ENCODE data around the gene DNAJA3.

The DNAJA3 gene

DNA sequence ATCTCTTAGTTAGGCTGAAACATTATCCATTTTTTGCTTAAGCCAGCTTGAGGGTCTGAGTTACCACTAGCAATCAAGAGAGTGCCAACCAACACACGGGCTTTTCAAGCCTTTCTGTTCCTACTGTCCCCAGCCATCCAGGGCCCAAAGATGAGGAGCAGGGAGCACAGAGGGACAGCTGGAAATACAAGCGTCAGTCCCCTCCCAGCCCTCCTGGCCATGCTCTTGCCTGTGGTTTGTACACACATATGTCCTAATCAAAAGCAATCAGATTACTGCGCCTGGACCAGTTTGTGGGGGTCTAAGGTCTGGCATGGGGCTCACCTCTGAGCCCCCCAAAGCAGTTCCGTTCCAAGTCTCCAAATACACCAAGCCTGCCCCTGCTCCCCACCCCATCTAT, 12.8 kb upstream of the DNAJA3 start:
- no peak overlapping the region for H2AFZ ChIP-seq (ENCODE audit: insufficient read depth, low read length, poor library complexity)
- no peak overlapping the region for H4K8ac ChIP-seq (ENCODE audit: low read depth, low read length)

DNA sequence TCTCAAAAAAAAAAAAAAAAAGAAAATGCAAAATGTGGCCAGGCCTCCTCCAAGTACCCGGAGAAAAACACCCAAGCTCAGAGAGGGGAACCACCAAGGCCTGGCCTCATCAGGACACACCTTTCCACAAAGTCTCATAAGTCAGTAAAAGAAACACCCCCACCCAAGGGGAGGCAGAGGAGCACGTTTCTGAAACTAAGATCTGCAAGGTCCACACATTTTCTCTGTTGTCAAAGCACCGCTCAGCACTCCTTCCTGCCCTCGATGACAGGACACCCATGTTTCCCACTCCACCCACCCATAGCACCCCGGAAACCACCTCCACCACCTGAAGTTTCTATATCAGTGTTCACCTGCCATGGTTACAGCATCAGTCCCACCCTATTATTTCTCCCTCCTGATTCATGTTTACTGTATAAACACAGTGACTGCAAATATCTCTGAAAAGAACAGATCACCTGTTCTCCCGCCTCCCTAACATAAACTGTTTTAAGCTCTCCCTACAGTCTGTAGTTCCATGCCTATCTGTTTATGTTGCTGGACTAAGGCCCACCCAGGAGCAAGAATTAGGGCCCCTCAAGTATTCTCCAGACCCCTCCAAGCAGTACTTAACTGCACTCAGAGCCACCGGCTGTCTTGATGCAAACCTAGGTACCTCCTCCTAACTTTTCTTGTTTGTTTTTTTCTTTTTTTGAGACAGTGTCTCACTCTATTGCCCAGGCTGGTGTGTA, 11.3 kb upstream of the DNAJA3 start:
- no peak overlapping the region for H3K27ac ChIP-seq (ENCODE audit: low read depth, low read length)
- H3K4me3 ChIP-seq (ENCODE audit: low read depth, low read length) = no peak overlapping the region
- no peaks in the 10 kb centered on the region for H3K9me3 ChIP-seq (ENCODE audit: insufficient read depth, low read depth, low read length)
- DNase-seq = no peak
- no peak overlapping the region for H2BK120ac ChIP-seq (ENCODE audit: insufficient read depth, low read length, poor library complexity)
- H3K4me2 ChIP-seq (ENCODE audit: low read length) = no peak overlapping the region
- H3K9ac ChIP-seq (ENCODE audit: low read length) = no peak overlapping the region
- H4K8ac ChIP-seq (ENCODE audit: low read depth, low read length) = no peak overlapping the region
- peaks cover 0 to 3% of the 10 kb centered on the region in 2 experiments for H3K4me1 ChIP-seq (ENCODE audit: control insufficient read depth in 1 of 2, insufficient read depth in 2 of 2, low read length in 2 of 2)
- no peak overlapping the region for H3K4ac ChIP-seq (ENCODE audit: low read depth, low read length)
- H3K36me3 ChIP-seq (ENCODE audit: control insufficient read depth in 1 of 2, insufficient read depth in 2 of 2, low read length in 2 of 2) = peaks cover 11 to 14% of the 10 kb centered on the region in 2 experiments
- H3K23ac ChIP-seq (ENCODE audit: low read length) = no peak overlapping the region
- H2BK5ac ChIP-seq (ENCODE audit: low read depth, low read length, poor library complexity) = no peak overlapping the region
- no peak overlapping the region for H2AK5ac ChIP-seq (ENCODE audit: low read length)
- H3K79me2 ChIP-seq (ENCODE audit: control insufficient read depth, insufficient read depth, low read length, poor library complexity) = peaks cover 4% of the 10 kb centered on the region
- H2AFZ ChIP-seq (ENCODE audit: insufficient read depth, low read length, poor library complexity) = no peak overlapping the region
- no peaks in the 10 kb centered on the region for H3K27me3 ChIP-seq (ENCODE audit: insufficient read depth, low read length)
- WGBS (ENCODE audit: extremely low coverage, insufficient coverage, insufficient read length) = no CpG with 5 or more reads among the region's 7 CpGs
- H3K14ac ChIP-seq (ENCODE audit: low read length) = no peak overlapping the region
- no peak overlapping the region for H4K12ac ChIP-seq (ENCODE audit: low read depth, low read length)
- H2BK12ac ChIP-seq (ENCODE audit: low read length) = no peak overlapping the region
- H3K79me1 ChIP-seq (ENCODE audit: low read length) = peaks cover 4% of the 10 kb centered on the region
- H4K91ac ChIP-seq (ENCODE audit: low read depth, low read length) = no peak overlapping the region
- H3K18ac ChIP-seq (ENCODE audit: low read length) = no peak overlapping the region

More for the DNA sequence above, 12.8 kb upstream of the DNAJA3 start:
- no peak overlapping the region for H2BK5ac ChIP-seq (ENCODE audit: low read depth, low read length, poor library complexity)
- DNase-seq = no peak
- no peak overlapping the region for H3K4me3 ChIP-seq (ENCODE audit: low read depth, low read length)
- no peak overlapping the region for H3K14ac ChIP-seq (ENCODE audit: low read length)
- H3K23ac ChIP-seq (ENCODE audit: low read length) = no peak overlapping the region
- H2BK12ac ChIP-seq (ENCODE audit: low read length) = no peak overlapping the region
- no peaks in the 10 kb centered on the region for H3K9me3 ChIP-seq (ENCODE audit: insufficient read depth, low read depth, low read length)
- H3K4me2 ChIP-seq (ENCODE audit: low read length) = no peak overlapping the region
- no peak overlapping the region for H2BK120ac ChIP-seq (ENCODE audit: insufficient read depth, low read length, poor library complexity)
- H2AK5ac ChIP-seq (ENCODE audit: low read length) = no peak overlapping the region
- H3K79me1 ChIP-seq (ENCODE audit: low read length) = peaks cover 4% of the 10 kb centered on the region
- no peak overlapping the region for H3K4ac ChIP-seq (ENCODE audit: low read depth, low read length)
- H4K12ac ChIP-seq (ENCODE audit: low read depth, low read length) = no peak overlapping the region
- WGBS (ENCODE audit: extremely low coverage, insufficient coverage, insufficient read length) = no CpG with 5 or more reads among the region's 4 CpGs
- H3K27me3 ChIP-seq (ENCODE audit: insufficient read depth, low read length) = no peaks in the 10 kb centered on the region
- peaks cover 0 to 3% of the 10 kb centered on the region in 2 experiments for H3K4me1 ChIP-seq (ENCODE audit: control insufficient read depth in 1 of 2, insufficient read depth in 2 of 2, low read length in 2 of 2)
- H4K91ac ChIP-seq (ENCODE audit: low read depth, low read length) = no peak overlapping the region
- no peak overlapping the region for H3K27ac ChIP-seq (ENCODE audit: low read depth, low read length)
- no peak overlapping the region for H3K9ac ChIP-seq (ENCODE audit: low read length)
- H3K36me3 ChIP-seq (ENCODE audit: control insufficient read depth in 1 of 2, insufficient read depth in 2 of 2, low read length in 2 of 2) = peaks cover 18 to 19% of the 10 kb centered on the region in 2 experiments
- no peak overlapping the region for H3K18ac ChIP-seq (ENCODE audit: low read length)
- H3K79me2 ChIP-seq (ENCODE audit: control insufficient read depth, insufficient read depth, low read length, poor library complexity) = peaks cover 4% of the 10 kb centered on the region

DNA sequence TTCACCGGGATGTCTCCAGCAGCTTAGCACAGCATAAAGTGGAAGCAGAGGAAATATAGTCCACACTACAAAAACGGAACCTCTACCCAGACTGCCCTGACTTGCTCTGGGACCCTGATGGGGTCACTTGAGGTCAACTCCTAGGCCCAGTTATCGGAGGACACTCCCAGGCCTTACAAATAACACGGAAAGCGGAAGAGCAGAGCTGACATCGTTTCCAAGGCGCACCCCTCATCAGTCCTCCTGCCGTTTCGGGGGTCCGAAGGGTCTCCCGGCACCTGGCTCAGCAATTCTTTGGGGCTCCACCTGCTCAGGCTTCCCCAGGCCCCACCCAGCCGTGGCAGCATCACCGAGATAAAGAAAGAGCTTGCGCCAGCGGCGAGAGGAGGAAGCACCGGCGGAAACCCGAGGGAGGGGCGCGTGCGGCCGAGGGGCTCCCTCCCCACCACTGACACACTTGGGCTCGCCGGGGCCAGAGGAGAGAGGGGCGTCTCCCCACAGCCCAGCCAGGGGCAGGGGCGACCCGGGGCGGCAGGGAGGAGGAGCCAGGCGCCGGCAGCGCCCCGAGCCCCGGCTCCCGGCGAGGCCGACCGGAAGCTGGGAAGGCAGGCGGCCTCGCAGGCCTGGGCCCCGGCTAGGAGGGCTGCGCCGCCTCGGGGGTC, 10.0 kb upstream of the DNAJA3 start:
- peak overlapping the region; percentile 66 for H2AFZ ChIP-seq (ENCODE audit: insufficient read depth, low read length, poor library complexity)
- peaks cover 4% of the 10 kb centered on the region for H3K79me2 ChIP-seq (ENCODE audit: control insufficient read depth, insufficient read depth, low read length, poor library complexity)
- peak overlapping the region; percentile 6 for H4K12ac ChIP-seq (ENCODE audit: low read depth, low read length)
- H3K9ac ChIP-seq (ENCODE audit: low read length) = peak overlapping the region; percentile 80
- no peak overlapping the region for H3K4ac ChIP-seq (ENCODE audit: low read depth, low read length)
- peak overlapping the region; percentile 92 for H3K4me3 ChIP-seq (ENCODE audit: low read depth, low read length)
- H3K18ac ChIP-seq (ENCODE audit: low read length) = peak overlapping the region; percentile 35
- peak overlapping the region; percentile 63 for H4K8ac ChIP-seq (ENCODE audit: low read depth, low read length)
- H3K4me1 ChIP-seq (ENCODE audit: control insufficient read depth in 1 of 2, insufficient read depth in 2 of 2, low read length in 2 of 2) = peaks cover 0 to 3% of the 10 kb centered on the region in 2 experiments
- DNase-seq = peak in 1 of 2 donors; percentile 56
- no peak overlapping the region for H2BK12ac ChIP-seq (ENCODE audit: low read length)
- peak overlapping the region; percentile 6 for H3K14ac ChIP-seq (ENCODE audit: low read length)
- H3K79me1 ChIP-seq (ENCODE audit: low read length) = peaks cover 4% of the 10 kb centered on the region
- H3K9me3 ChIP-seq (ENCODE audit: insufficient read depth, low read depth, low read length) = no peaks in the 10 kb centered on the region
- no peak overlapping the region for H3K23ac ChIP-seq (ENCODE audit: low read length)
- H2AK5ac ChIP-seq (ENCODE audit: low read length) = no peak overlapping the region
- H3K4me2 ChIP-seq (ENCODE audit: low read length) = peak overlapping the region; percentile 84
- H2BK5ac ChIP-seq (ENCODE audit: low read depth, low read length, poor library complexity) = peak overlapping the region; percentile 4
- H3K27me3 ChIP-seq (ENCODE audit: insufficient read depth, low read length) = no peaks in the 10 kb centered on the region
- H3K36me3 ChIP-seq (ENCODE audit: control insufficient read depth in 1 of 2, insufficient read depth in 2 of 2, low read length in 2 of 2) = peaks cover 10% of the 10 kb centered on the region in 2 experiments
- no CpG with 5 or more reads among the region's 44 CpGs for WGBS (ENCODE audit: extremely low coverage, insufficient coverage, insufficient read length)
- H2BK120ac ChIP-seq (ENCODE audit: insufficient read depth, low read length, poor library complexity) = peak overlapping the region; percentile 8
- no peak overlapping the region for H3K27ac ChIP-seq (ENCODE audit: low read depth, low read length)
- peak overlapping the region; percentile 29 for H4K91ac ChIP-seq (ENCODE audit: low read depth, low read length)

DNA sequence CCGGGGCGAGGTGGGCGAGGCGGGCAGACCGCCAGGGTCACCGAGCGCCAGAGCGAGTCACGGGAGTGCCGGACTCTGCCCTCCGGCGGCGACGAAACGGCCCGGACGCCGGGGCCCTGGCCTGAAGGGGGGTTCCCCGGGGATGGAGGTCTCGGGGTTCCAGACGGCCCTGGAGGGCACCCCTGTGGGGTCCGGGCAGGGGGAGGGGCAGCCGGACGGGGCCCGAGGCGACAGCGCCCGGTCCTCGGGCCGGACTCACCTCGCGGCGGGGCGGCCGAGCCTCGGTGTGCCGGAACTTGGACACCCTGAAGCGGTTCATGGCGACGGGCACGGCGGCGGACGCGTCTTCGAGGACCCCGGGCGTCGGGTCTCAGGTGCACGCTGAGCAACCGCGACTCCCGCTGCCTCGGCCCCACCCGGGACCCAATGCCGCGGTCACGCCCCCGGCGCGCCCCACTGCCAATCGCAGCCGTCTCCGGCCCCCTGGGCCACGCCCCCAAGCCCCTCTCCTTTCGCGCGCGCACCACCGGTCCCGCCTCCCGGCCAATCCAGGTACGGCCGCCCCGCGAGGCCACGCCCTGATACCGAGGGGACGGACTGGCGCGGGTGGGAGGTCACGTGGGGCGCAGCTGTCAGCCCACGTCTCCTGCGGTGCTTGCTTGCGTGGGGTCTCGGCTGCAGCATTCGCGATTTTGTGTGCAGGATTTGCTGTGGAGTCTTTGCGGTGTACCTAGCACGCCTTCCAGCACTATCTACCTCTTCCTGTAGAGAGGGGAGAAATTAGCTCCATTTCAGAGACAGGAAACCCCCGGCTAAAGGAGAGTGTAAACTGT, 9.3 kb upstream of the DNAJA3 start, which contains the start of gene CORO7:
TSS of gene CORO7 (minus strand) at position 397 of the 833 bp plus-strand sequence. CDS start at position 319, 78 bp downstream.
- peak within 1 kb of the TSS; percentile 63 for H4K8ac ChIP-seq (ENCODE audit: low read depth, low read length)
- H3K4me3 ChIP-seq (ENCODE audit: low read depth, low read length) = peak within 1 kb of the TSS; percentile 92
- no peak within 1 kb of the TSS for H3K23ac ChIP-seq (ENCODE audit: low read length)
- no peaks in the 10 kb centered on the region for H3K9me3 ChIP-seq (ENCODE audit: insufficient read depth, low read depth, low read length)
- peak within 1 kb of the TSS; percentile 84 for H3K4me2 ChIP-seq (ENCODE audit: low read length)
- H3K79me2 ChIP-seq (ENCODE audit: control insufficient read depth, insufficient read depth, low read length, poor library complexity) = peaks cover 4% of the 10 kb centered on the region
- H2BK5ac ChIP-seq (ENCODE audit: low read depth, low read length, poor library complexity) = peak within 1 kb of the TSS; percentile 4
- peak within 1 kb of the TSS; percentile 80 for H3K9ac ChIP-seq (ENCODE audit: low read length)
- no CpG with 5 or more reads among the region's 92 CpGs for WGBS (ENCODE audit: extremely low coverage, insufficient coverage, insufficient read length)
- peaks cover 4% of the 10 kb centered on the region for H3K79me1 ChIP-seq (ENCODE audit: low read length)
- H4K12ac ChIP-seq (ENCODE audit: low read depth, low read length) = peak within 1 kb of the TSS; percentile 6
- H2BK12ac ChIP-seq (ENCODE audit: low read length) = no peak within 1 kb of the TSS
- no peak within 1 kb of the TSS for H3K4ac ChIP-seq (ENCODE audit: low read depth, low read length)
- H3K27ac ChIP-seq (ENCODE audit: low read depth, low read length) = no peak within 1 kb of the TSS
- H3K27me3 ChIP-seq (ENCODE audit: insufficient read depth, low read length) = no peaks in the 10 kb centered on the region
- peak within 1 kb of the TSS; percentile 6 for H3K14ac ChIP-seq (ENCODE audit: low read length)
- H4K91ac ChIP-seq (ENCODE audit: low read depth, low read length) = peak within 1 kb of the TSS; percentile 29
- peak; percentile 89 to 94 for DNase-seq
- H3K4me1 ChIP-seq (ENCODE audit: control insufficient read depth in 1 of 2, insufficient read depth in 2 of 2, low read length in 2 of 2) = peaks cover 0 to 3% of the 10 kb centered on the region in 2 experiments
- no peak within 1 kb of the TSS for H2AK5ac ChIP-seq (ENCODE audit: low read length)
- peaks cover 9 to 10% of the 10 kb centered on the region in 2 experiments for H3K36me3 ChIP-seq (ENCODE audit: control insufficient read depth in 1 of 2, insufficient read depth in 2 of 2, low read length in 2 of 2)
- H2BK120ac ChIP-seq (ENCODE audit: insufficient read depth, low read length, poor library complexity) = peak within 1 kb of the TSS; percentile 8
- peak within 1 kb of the TSS; percentile 35 for H3K18ac ChIP-seq (ENCODE audit: low read length)
- H2AFZ ChIP-seq (ENCODE audit: insufficient read depth, low read length, poor library complexity) = peak within 1 kb of the TSS; percentile 66

All from trophoblast cell (in vitro differentiated cells and primary cell).